Measurements from ENCODE around the gene KAT8. TPM values are rescaled to one million over a fixed set of nuclear protein-coding genes. Genes with fewer than 3 reads are reported as not detected.

Gene KAT8
- total and polyA plus RNA-seq, 2 of the 4 experiments (the other 2 are of a cell fraction), result 19.4 to 27.4 TPM

- BruUV-seq (replicated peaks), result no TSS peak
These were observed 7.1 kb upstream of the KAT8 start for GRCh38 chr16:31110106-31111034.

More at GRCh38 chr16:31110106-31111034, 7.1 kb upstream of the KAT8 start:
- no peak overlapping the region for H3K4me3 ChIP-seq (ENCODE audit: insufficient read depth, low read depth, low read length)
- H3K79me1 ChIP-seq (ENCODE audit: low read depth in 1 of 2, low read length in 2 of 2), result peaks cover 18 to 41% of the 10 kb centered on the region in 2 experiments
- peaks cover 5% of the 10 kb centered on the region for H3K4me1 ChIP-seq (ENCODE audit: control insufficient read depth, insufficient read depth, low read length)
- no peak overlapping the region; the same call in 1 of the 2 replicates for H2AK5ac ChIP-seq (ENCODE audit: low read depth, low read length)
- 99% methylated on average over 13 of the region's 26 CpGs; no CpG with 5 or more reads in 1 of the 2 experiments for WGBS, 2 experiments (ENCODE audit: extremely low coverage in 2 of 2, insufficient read length in 1 of 2)
- no peak for TF ChIP-seq POLR2A (IDR thresholded peaks at IDR 0.05; ENCODE audit: low read depth, low read length)
- no peak for TF ChIP-seq RCOR1 (IDR thresholded peaks at IDR 0.05; ENCODE audit: insufficient replicate concordance, low read length)
- no peak for TF ChIP-seq MAZ (IDR thresholded peaks at IDR 0.05; ENCODE audit: borderline replicate concordance, low read depth, low read length)
- TF ChIP-seq RAD21 (IDR thresholded peaks at IDR 0.05; ENCODE audit: low read length), result no peak
- TF ChIP-seq FOS (IDR thresholded peaks at IDR 0.05; ENCODE audit: low read depth, low read length), result no peak
- no peak for TF ChIP-seq MAFK (IDR thresholded peaks at IDR 0.05; ENCODE audit: low read depth, low read length)
- TF ChIP-seq CTCF (conservative IDR thresholded peaks at IDR 0.05; ENCODE audit: low read depth, low read length), result no peak
- TF ChIP-seq BHLHE40 (IDR thresholded peaks at IDR 0.05; ENCODE audit: low read depth, low read length), result no peak
- no peak overlapping the region for H2BK20ac ChIP-seq (ENCODE audit: low read depth, low read length)
- no peak overlapping the region for H4K91ac ChIP-seq (ENCODE audit: insufficient read depth, low read depth, low read length)
- H2AK9ac ChIP-seq (replicated peaks; ENCODE audit: low read depth, low read length, poor library complexity), result peak overlapping the region; percentile 5
- H3K23ac ChIP-seq (ENCODE audit: low read depth, low read length), result no peak overlapping the region
- no peak overlapping the region for H3K27ac ChIP-seq (ENCODE audit: insufficient read depth, low read length)
- ChIA-PET POLR2A (ENCODE audit: unreplicated experiment) (no interaction called here), CTCF (no interaction called here)
- H4K5ac ChIP-seq (ENCODE audit: low read depth, low read length), result no peak overlapping the region
- no peak for DNase-seq
- H3K9me3 ChIP-seq (ENCODE audit: control insufficient read depth, insufficient read depth, low read length), result no peaks in the 10 kb centered on the region
- no peak overlapping the region for H3K14ac ChIP-seq (replicated peaks; ENCODE audit: low read depth, low read length)
- no peak overlapping the region for H2BK5ac ChIP-seq (ENCODE audit: low read depth, low read length, poor library complexity, severe bottlenecking)
- peaks cover 40% of the 10 kb centered on the region for H3K36me3 ChIP-seq (ENCODE audit: control insufficient read depth, insufficient read depth, low read length)
- H2AFZ ChIP-seq (replicated peaks; ENCODE audit: low read length, poor library complexity), result no peak overlapping the region
- H3K4ac ChIP-seq (ENCODE audit: low read depth, low read length), result no peak overlapping the region
- no peak overlapping the region for H2BK15ac ChIP-seq (ENCODE audit: low read depth, low read length)
- intact Hi-C loops (cut with micrococcal nuclease) (no loop called here), in situ Hi-C loops (cut with MboI; ENCODE audit: low sequenced_read_pairs) (no loop called here), dilution Hi-C loops (cut with HindIII; ENCODE audit: low sequenced_read_pairs, unreplicated experiment) (no loop called here)
- no peak overlapping the region for H3K18ac ChIP-seq (ENCODE audit: low read depth, low read length)
- H4K8ac ChIP-seq (ENCODE audit: low read depth in 2 of 2, low read length in 2 of 2), result no peak overlapping the region
- H3K4me2 ChIP-seq (ENCODE audit: low read depth, low read length), result no peak overlapping the region
- no peak for ATAC-seq (ENCODE audit: low read depth)
- no peaks in the 10 kb centered on the region for H3K27me3 ChIP-seq (ENCODE audit: control insufficient read depth, insufficient read depth, low read length)
- no peaks in the 10 kb centered on the region; the same call in 1 of the 2 replicates for H4K20me1 ChIP-seq (ENCODE audit: insufficient read depth, low read length)
- H3K9ac ChIP-seq (ENCODE audit: low read depth, low read length), result no peak overlapping the region
- H3K56ac ChIP-seq (ENCODE audit: extremely low read depth, insufficient read depth, low read length), result no peak overlapping the region
- H2BK120ac ChIP-seq (ENCODE audit: low read depth, low read length), result no peak overlapping the region
- peaks cover 11% of the 10 kb centered on the region; the same call in 1 of the 2 replicates for H3K9me1 ChIP-seq (ENCODE audit: insufficient read depth, low read length)
